Pancreas (tissue), 10 donors: ENCODE results near the gene VPS52. TPM values are rescaled to one million over a fixed set of nuclear protein-coding genes. Genes with fewer than 3 reads are reported as not detected.

Experiments used
- ATAC-seq, 4 donors: fragments of 200-7000 bp; cut with Tn5 transposase; one replicate each; pipeline versions ENCODE4 v1.8.0 to v1.9.1; 2020; ENCODE audit warnings: mild to moderate bottlenecking in 4 of 4, moderate library complexity in 4 of 4
- DNase-seq, 6 donors: peaks; one replicate each; pipeline ENCODE4 v3.0.0-alpha.2; 2020
- FAIRE-seq: peaks from 2 replicates; lab custom pipeline; 2012; peaks lifted over from hg19 to GRCh38; lab: Jason Lieb, UNC
- H3K27ac ChIP-seq, 4 donors: fragments of 200-600 bp; sonication (generic); 1 replicate in 3 of 4; 2 replicates in 1 of 4; pipeline versions ENCODE4 v1.5.0 to v1.8.0; 2020
- H3K27me3 ChIP-seq, 4 donors: fragments of 200-600 bp; one replicate each; pipeline ENCODE4 v1.8.0; 2021
- H3K36me3 ChIP-seq, 3 donors: fragments of 200-600 bp; sonication (generic) in 1 of 3; one replicate each; pipeline versions ENCODE4 v1.5.0 to v1.8.0; 2020 to 2021
- H3K4me1 ChIP-seq, 3 donors: fragments of 200-600 bp; one replicate each; pipeline ENCODE4 v1.8.0; 2021
- H3K4me3 ChIP-seq, 4 donors: fragments of 200-600 bp; sonication (generic) in 2 of 4; one replicate each; pipeline versions ENCODE4 v1.5.0 to v1.8.0; 2020 to 2021
- H3K9me3 ChIP-seq, 4 donors: fragments of 200-600 bp; one replicate each; pipeline ENCODE4 v1.8.0; 2021
- WGBS, 2 donors: extraction: QIAGEN DNeasy Blood & Tissue Kit; methylation state at CpG; one replicate each; pipeline ENCODE4 v1.1.7; 2013; 5-methylcytosine and 5-hydroxymethylcytosine counted together
- intact Hi-C, 3 donors: fragments of 100-400 bp; cut with DNase I; formaldehyde crosslinking; loops; one replicate each; pipeline versions ENCODE4 v1.11.1 to v1.14.2; 2022
- polyA plus RNA-seq, 2 donors: library from polyadenylated mRNA; stranded (reverse); fragments of 200-250 nt; gene quantifications; one replicate each; pipeline ENCODE4 v1.2.3, GENCODE V29; 2013
- total RNA-seq, 6 donors: library from RNA; stranded (reverse); fragmentation: NEBNext Ultra II Directional in 4 of 6; extraction: Animal tissue kit (Norgen Biotek cat#: 25700) in 4 of 6; gene quantifications; one replicate each; pipeline versions ENCODE4 v1.2.1 to v1.2.4, GENCODE V29; 2021 to 2023
- TF ChIP-seq, protein P1 (sequence below), 4 donors: fragments of 200-600 bp; sonication (generic) in 3 of 4; IDR thresholded peaks; one replicate each; pipeline versions ENCODE4 v1.5.0 to v1.8.0; 2021; ENCODE audit warnings: antibody characterized with exemption in 4 of 4
- donor health status: healthy with polysubstance abuse.
- donor health status: DM: no; HTN: no; CAD: no; lungs with moderate emphysema.
- donor health status: DM: no; HTN: no; CAD: no.
- donor health status: control.
- donor health status: control.
- donor health status: Bipolar disorder and iron deficiency.
- donor health status: DM: yes; HTN: yes; CAD: no.
- donor health status: DM: no; HTN: no; CAD: no.
- donor health status: DM: no; HTN: no; CAD: no.
- donor health status: DM: yes; HTN: yes; CAD: no.

VPS52 gene
- total and polyA plus RNA-seq, 8 donors: 23.2 to 62.2 (median 30.0) TPM

DNA sequence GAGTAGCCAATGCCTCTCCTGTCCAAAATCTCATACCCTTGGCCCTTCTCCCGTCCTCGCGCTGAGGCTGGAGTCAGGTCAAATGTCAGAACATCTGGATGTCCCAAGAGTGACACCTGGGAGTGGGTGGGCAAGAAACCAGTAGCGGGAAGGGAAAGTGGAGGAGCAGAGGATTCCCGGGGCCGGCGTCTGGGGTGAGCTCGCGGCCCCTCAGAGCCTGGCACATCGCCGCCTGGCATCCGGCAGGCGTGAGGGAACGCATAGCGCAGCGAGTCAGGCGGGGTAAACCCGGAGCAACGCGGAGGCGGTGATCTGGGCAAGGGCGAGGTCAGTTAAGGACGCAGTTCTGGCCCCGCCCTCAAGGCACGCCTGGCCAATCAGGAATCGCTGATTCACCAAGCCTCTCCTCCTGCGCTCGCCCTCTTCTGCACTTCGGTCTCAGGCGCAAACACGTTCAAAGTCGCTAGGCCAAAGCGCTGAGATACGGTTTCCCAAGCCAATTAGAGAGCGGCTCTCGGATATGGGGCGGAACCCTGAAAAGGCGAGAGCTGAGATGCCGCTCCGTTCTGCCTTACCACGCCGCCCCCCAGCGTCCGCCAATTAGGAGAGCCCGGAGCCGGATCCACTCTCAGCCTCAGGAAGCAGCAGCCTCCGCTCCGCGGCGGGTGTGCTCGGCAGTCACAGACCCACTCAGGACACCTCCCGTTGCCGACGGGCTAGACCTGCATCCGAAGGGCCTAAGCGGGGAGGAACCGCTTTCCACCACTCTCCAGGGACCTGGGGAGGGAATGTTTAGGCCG lies 22.5 kb downstream of the VPS52 start:
- H3K27me3 ChIP-seq: no peaks in the 10 kb centered on the region
- intact Hi-C loops: loop anchor here in 2 of 3 donors (5.0 kb wide), 2 partner anchors 87 to 237 kb away; no protein-coding TSS in a partner anchor
- TF ChIP-seq, protein P1, sequence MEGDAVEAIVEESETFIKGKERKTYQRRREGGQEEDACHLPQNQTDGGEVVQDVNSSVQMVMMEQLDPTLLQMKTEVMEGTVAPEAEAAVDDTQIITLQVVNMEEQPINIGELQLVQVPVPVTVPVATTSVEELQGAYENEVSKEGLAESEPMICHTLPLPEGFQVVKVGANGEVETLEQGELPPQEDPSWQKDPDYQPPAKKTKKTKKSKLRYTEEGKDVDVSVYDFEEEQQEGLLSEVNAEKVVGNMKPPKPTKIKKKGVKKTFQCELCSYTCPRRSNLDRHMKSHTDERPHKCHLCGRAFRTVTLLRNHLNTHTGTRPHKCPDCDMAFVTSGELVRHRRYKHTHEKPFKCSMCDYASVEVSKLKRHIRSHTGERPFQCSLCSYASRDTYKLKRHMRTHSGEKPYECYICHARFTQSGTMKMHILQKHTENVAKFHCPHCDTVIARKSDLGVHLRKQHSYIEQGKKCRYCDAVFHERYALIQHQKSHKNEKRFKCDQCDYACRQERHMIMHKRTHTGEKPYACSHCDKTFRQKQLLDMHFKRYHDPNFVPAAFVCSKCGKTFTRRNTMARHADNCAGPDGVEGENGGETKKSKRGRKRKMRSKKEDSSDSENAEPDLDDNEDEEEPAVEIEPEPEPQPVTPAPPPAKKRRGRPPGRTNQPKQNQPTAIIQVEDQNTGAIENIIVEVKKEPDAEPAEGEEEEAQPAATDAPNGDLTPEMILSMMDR (IDR thresholded peaks at IDR 0.05): no peak
- H3K36me3 ChIP-seq: peaks cover 0 to 3% (median 0%) of the 10 kb centered on the region in 3 donors
- DNase-seq: peak; percentile 91 to 99 (median 98)
- 0% methylated on average over 48 to 58 of the region's 58 CpGs for WGBS, 2 donors
- no peaks in the 10 kb centered on the region for H3K9me3 ChIP-seq
- peaks cover 0 to 6% (median 0%) of the 10 kb centered on the region in 3 donors for H3K4me1 ChIP-seq
- H3K27ac ChIP-seq: peak overlapping the region; percentile 73 to 87 (median 82)
- FAIRE-seq: peak; percentile 89
- H3K4me3 ChIP-seq: peak overlapping the region; percentile 24 to 54 (median 38)
- peak; percentile 92 to 97 (median 94) for ATAC-seq

DNA sequence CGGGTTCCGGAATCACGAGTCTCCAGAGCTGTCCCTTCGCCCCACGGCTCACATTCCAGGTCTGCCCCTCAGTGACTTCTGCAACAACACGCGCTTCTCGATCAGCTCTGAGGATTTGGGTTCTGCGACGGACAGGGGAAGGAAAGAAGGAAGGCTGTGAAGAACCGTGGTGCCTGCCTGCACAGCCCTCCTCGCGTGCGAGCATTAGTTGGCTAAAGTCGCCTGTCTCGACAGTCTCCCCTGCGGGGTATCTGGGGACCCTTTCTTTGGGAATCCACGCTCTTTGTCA lies 23.1 kb downstream of the VPS52 start:
- intact Hi-C loops: loop anchor here in 2 of 3 donors (5.0 kb wide), 2 partner anchors 86 to 236 kb away; no protein-coding TSS in a partner anchor
- no peak for FAIRE-seq
- peaks cover 0 to under 1% (median 0%) of the 10 kb centered on the region in 3 donors for H3K36me3 ChIP-seq
- peak overlapping the region; percentile 61 to 82 (median 72) for H3K27ac ChIP-seq
- 0 to 1% methylated on average over 18 of the region's 18 CpGs for WGBS, 2 donors
- no peak for DNase-seq
- no peaks in the 10 kb centered on the region for H3K9me3 ChIP-seq
- TF ChIP-seq, protein P1 (IDR thresholded peaks at IDR 0.05): peak in 1 of 4 donors; percentile 7
- peak; percentile 10 to 21 (median 18) for ATAC-seq
- H3K4me1 ChIP-seq: peaks cover 0 to 6% (median 0%) of the 10 kb centered on the region in 3 donors
- H3K4me3 ChIP-seq: peak overlapping the region; percentile 6 to 54 (median 34)
- no peaks in the 10 kb centered on the region for H3K27me3 ChIP-seq

DNA sequence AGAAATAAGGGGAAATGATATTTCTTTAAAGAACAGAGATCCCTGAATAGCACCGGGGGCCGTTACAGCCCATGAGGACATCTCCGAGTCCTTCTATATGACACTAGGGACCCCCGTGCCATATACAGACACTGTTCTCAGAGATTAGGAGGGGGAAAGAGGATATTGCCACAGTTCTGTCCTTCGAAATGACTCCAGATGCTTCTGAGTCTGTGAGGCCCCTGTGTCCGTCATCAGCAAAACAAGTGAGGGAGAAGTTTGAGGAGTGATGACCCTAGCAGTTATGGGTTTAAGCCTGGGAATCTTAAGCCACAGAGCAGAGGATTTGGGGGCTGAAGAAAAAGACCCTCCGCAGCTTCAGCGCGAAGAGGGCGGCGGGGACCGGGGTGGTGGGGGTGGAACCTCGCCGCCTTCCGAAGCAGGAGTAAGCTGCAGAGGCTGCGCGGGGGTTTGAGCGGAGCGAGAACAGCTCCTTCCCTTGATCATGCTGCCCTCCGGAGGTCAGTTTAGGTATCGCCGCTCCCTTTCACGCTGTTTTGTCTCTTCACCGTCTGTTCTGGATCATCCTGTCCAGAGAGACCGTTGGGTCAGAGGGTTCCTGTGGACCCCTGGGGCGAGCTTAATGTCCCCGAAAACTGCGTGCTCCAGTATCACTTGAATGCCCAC lies 23.6 kb downstream of the VPS52 start:
- Histone ChIP-seq H3K27ac (peak overlapping the region; percentile 61 to 82 (median 72)), H3K36me3 (no peaks in the 10 kb centered on the region), H3K4me3 (peak overlapping the region; percentile 6 to 54 (median 34)), H3K9me3 (no peaks in the 10 kb centered on the region), H3K4me1 (peaks cover 0 to 6% (median 0%) of the 10 kb centered on the region in 3 donors), H3K27me3 (no peaks in the 10 kb centered on the region)
- peak; percentile 75 to 91 (median 80) for ATAC-seq
- intact Hi-C loops: loop anchor here in 2 of 3 donors (5.0 kb wide), 2 partner anchors 86 to 236 kb away; no protein-coding TSS in a partner anchor
- DNase-seq: peak; percentile 80 to 98 (median 92)
- WGBS, 2 donors: 4 to 7% methylated on average over 24 to 28 of the region's 28 CpGs
- FAIRE-seq: no peak
- TF ChIP-seq, protein P1 (IDR thresholded peaks at IDR 0.05): peak; percentile 90 to 97 (median 96)

DNA sequence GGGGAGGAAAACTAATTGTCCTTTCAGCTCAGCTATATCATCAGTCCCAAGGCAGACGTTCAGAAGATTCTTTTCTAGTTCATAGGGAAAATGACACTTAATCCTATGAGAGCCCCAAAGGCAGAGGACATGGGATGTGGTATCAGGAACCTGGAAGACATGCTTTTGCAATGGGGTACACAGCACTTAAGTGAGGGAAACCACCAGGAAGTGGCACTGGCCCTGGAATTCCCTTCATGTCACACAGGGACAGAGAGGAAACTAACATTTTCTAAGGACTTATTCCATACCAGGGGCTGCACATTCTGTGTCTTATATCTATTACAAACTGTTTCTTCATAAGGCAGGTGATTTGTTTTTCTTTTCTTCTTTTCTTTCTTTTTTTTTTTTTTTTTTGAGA lies 28.2 kb downstream of the VPS52 start:
- WGBS, 2 donors: 19 to 20% methylated on average over 1 of the region's 1 CpG
- no peak for ATAC-seq

More for the DNA sequence above, 28.2 kb downstream of the VPS52 start:
- intact Hi-C loops: no loop called here
- H3K27me3 ChIP-seq: no peaks in the 10 kb centered on the region
- no peak overlapping the region for H3K4me3 ChIP-seq
- H3K4me1 ChIP-seq: no peaks in the 10 kb centered on the region
- no peaks in the 10 kb centered on the region for H3K9me3 ChIP-seq
- FAIRE-seq (no peak), DNase-seq (no peak)
- H3K27ac ChIP-seq: no peak overlapping the region
- TF ChIP-seq, protein P1 (IDR thresholded peaks at IDR 0.05): no peak
- H3K36me3 ChIP-seq: no peaks in the 10 kb centered on the region
